Measurements from ENCODE around the gene FAM78B.

FAM78B gene

DNA sequence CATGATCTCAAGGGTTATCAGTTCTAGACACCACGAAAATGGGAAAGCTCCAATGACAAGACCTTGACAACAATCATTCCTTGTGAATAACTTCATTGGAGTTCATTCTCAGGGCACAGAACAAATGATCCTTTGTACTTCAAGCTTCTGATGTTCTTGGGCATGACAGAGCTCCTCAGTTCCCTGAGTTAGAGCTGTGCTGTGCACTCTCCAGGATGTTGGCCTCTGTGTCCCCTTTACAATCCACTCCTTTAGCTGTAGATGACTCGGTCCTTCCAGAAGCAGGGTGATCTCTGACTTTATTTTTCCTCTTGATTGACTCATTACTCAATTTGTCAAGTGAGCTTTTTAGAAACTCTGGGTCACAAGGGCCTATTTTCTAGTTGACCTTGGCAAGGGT lies 3.9 kb upstream of the FAM78B start:
- Histone ChIP-seq H3K9ac (no peak overlapping the region), H3K36me3 (ENCODE audit: insufficient read depth) (no peaks in the 10 kb centered on the region), H3K4me2 (no peak overlapping the region), H3K4me1 (ENCODE audit: low read depth, poor library complexity, severe bottlenecking) (peaks cover 9% of the 10 kb centered on the region), H2AFZ (ENCODE audit: low read depth) (no peak overlapping the region), H3K27ac (no peak overlapping the region), H3K79me2 (ENCODE audit: insufficient read depth, low read depth) (no peaks in the 10 kb centered on the region), H3K4me3 (IDR thresholded peaks at IDR 0.05; ENCODE audit: insufficient read depth, low read depth, low read length) (no peak overlapping the region), H4K20me1 (ENCODE audit: insufficient read depth) (no peaks in the 10 kb centered on the region), H3K27me3 (ENCODE audit: insufficient read depth, low read depth) (peaks cover 3% of the 10 kb centered on the region; the same call in 1 of the 2 replicates)
- TF ChIP-seq, protein P1, sequence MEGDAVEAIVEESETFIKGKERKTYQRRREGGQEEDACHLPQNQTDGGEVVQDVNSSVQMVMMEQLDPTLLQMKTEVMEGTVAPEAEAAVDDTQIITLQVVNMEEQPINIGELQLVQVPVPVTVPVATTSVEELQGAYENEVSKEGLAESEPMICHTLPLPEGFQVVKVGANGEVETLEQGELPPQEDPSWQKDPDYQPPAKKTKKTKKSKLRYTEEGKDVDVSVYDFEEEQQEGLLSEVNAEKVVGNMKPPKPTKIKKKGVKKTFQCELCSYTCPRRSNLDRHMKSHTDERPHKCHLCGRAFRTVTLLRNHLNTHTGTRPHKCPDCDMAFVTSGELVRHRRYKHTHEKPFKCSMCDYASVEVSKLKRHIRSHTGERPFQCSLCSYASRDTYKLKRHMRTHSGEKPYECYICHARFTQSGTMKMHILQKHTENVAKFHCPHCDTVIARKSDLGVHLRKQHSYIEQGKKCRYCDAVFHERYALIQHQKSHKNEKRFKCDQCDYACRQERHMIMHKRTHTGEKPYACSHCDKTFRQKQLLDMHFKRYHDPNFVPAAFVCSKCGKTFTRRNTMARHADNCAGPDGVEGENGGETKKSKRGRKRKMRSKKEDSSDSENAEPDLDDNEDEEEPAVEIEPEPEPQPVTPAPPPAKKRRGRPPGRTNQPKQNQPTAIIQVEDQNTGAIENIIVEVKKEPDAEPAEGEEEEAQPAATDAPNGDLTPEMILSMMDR (conservative IDR thresholded peaks at IDR 0.05; ENCODE audit: low read depth, low read length): no peak

DNA sequence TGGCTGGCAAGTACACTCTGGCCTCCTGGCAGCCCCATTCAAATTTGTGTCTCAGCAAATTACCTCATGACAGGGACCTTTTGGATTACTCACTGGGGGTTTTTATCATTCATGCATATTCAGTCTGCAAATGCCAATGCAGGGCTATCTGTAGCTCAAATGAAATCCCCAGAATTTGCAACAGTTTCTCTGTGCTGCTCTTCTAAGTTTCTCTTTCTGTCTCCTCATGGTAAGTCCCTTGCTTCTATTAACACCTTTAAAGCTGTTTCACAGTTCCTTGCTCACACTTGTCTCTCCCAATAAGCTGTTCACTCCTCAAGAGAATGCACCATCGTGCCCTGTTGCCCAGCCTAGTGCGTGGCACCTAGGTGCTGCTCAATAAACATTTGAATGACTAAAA lies 3.3 kb upstream of the FAM78B start:
- TF ChIP-seq, protein P1 (conservative IDR thresholded peaks at IDR 0.05; ENCODE audit: low read depth, low read length): no peak
- H3K4me3 ChIP-seq (IDR thresholded peaks at IDR 0.05; ENCODE audit: insufficient read depth, low read depth, low read length): no peak overlapping the region
- H3K79me2 ChIP-seq (ENCODE audit: insufficient read depth, low read depth): no peaks in the 10 kb centered on the region
- H3K27ac ChIP-seq: no peak overlapping the region
- no peak overlapping the region for H3K4me2 ChIP-seq
- H2AFZ ChIP-seq (ENCODE audit: low read depth): no peak overlapping the region
- no peak overlapping the region for H3K9ac ChIP-seq
- H3K27me3 ChIP-seq (ENCODE audit: insufficient read depth, low read depth): peaks cover 7% of the 10 kb centered on the region
- peaks cover 14% of the 10 kb centered on the region for H3K4me1 ChIP-seq (ENCODE audit: low read depth, poor library complexity, severe bottlenecking)
- no peaks in the 10 kb centered on the region for H3K36me3 ChIP-seq (ENCODE audit: insufficient read depth)
- no peaks in the 10 kb centered on the region for H4K20me1 ChIP-seq (ENCODE audit: insufficient read depth)

DNA sequence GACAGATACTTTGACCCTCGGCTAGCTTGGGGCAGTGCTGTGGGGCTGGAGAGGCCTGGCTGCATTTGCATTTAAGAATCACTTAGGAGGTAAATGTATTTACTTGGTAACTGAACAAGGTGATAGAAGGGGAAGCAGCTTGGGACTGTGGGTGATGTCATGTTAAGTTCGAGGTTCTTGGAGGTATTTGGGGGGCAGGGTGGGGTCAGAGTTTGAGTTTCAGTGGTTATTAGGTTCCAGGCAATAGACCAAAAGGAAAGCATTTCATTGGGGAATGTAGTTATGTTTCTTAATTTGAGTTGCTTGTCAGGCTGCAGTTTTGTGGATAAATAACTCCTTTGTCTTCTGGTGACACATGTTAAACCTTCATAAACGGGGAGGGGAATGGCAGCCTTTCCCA lies 2.4 kb upstream of the FAM78B start:
- TF ChIP-seq, protein P1 (conservative IDR thresholded peaks at IDR 0.05; ENCODE audit: low read depth, low read length): no peak
- H3K27ac ChIP-seq: no peak overlapping the region
- no peaks in the 10 kb centered on the region for H3K36me3 ChIP-seq (ENCODE audit: insufficient read depth)
- no peaks in the 10 kb centered on the region for H3K79me2 ChIP-seq (ENCODE audit: insufficient read depth, low read depth)
- H3K4me1 ChIP-seq (ENCODE audit: low read depth, poor library complexity, severe bottlenecking): peaks cover 20% of the 10 kb centered on the region
- H3K27me3 ChIP-seq (ENCODE audit: insufficient read depth, low read depth): peaks cover 7% of the 10 kb centered on the region
- no peaks in the 10 kb centered on the region for H4K20me1 ChIP-seq (ENCODE audit: insufficient read depth)
- H3K9ac ChIP-seq: no peak overlapping the region
- no peak overlapping the region for H3K4me2 ChIP-seq
- H3K4me3 ChIP-seq (IDR thresholded peaks at IDR 0.05; ENCODE audit: insufficient read depth, low read depth, low read length): no peak overlapping the region
- no peak overlapping the region for H2AFZ ChIP-seq (ENCODE audit: low read depth)

DNA sequence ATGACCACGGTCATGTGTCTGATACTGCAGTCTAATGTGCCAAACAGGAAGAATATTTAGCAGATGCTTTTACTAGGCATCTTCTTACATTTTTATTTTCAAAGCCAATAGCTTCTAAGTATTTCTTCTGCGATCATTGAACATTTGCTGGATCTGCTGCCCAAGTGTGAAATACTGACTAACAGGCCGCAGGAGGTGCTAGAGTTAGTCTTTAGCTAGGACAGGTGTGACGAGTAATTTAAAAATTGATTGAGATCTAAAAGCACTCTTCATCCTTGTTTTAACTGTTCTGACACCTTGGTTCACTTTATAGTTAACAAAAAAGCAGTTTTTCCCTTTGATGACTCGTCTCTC lies 748 bp upstream of the FAM78B start:
- H3K27ac ChIP-seq: no peak overlapping the region
- H4K20me1 ChIP-seq (ENCODE audit: insufficient read depth): no peaks in the 10 kb centered on the region
- TF ChIP-seq, protein P1 (conservative IDR thresholded peaks at IDR 0.05; ENCODE audit: low read depth, low read length): no peak
- H2AFZ ChIP-seq (ENCODE audit: low read depth): peak overlapping the region; percentile 93
- H3K79me2 ChIP-seq (ENCODE audit: insufficient read depth, low read depth): no peaks in the 10 kb centered on the region
- H3K4me1 ChIP-seq (ENCODE audit: low read depth, poor library complexity, severe bottlenecking): peaks cover 20% of the 10 kb centered on the region
- peak overlapping the region; percentile 87 for H3K4me2 ChIP-seq
- H3K36me3 ChIP-seq (ENCODE audit: insufficient read depth): no peaks in the 10 kb centered on the region
- no peak overlapping the region for H3K9ac ChIP-seq
- H3K27me3 ChIP-seq (ENCODE audit: insufficient read depth, low read depth): peaks cover 7% of the 10 kb centered on the region
- peak overlapping the region; percentile 68 for H3K4me3 ChIP-seq (IDR thresholded peaks at IDR 0.05; ENCODE audit: insufficient read depth, low read depth, low read length)

DNA sequence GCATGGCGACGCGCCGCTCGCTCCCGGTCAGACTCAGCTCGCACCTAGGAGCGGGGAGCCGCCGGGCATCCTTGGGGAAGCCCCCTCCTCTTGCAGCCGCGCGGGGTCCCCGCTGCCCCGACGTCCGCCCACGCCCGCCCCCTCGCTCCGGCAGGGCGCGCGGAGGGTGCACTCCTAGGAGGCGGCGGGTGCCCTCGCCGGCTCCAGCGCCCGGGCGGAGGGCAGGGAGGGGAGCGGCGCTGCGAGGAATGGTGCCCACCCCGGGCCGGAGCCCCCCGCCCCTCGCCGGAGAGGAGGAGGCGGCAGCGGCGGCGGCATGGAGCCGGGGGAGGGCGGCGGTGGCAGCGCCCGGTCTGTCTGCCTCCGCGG lies 488 bp downstream of the FAM78B start:
- H3K79me2 ChIP-seq (ENCODE audit: insufficient read depth, low read depth): no peaks in the 10 kb centered on the region
- no peak overlapping the region for H3K27ac ChIP-seq
- peaks cover 7% of the 10 kb centered on the region for H3K27me3 ChIP-seq (ENCODE audit: insufficient read depth, low read depth)
- H3K4me1 ChIP-seq (ENCODE audit: low read depth, poor library complexity, severe bottlenecking): peaks cover 20% of the 10 kb centered on the region
- no peak overlapping the region for H3K4me3 ChIP-seq (IDR thresholded peaks at IDR 0.05; ENCODE audit: insufficient read depth, low read depth, low read length)
- no peaks in the 10 kb centered on the region for H3K36me3 ChIP-seq (ENCODE audit: insufficient read depth)
- TF ChIP-seq, protein P1 (conservative IDR thresholded peaks at IDR 0.05; ENCODE audit: low read depth, low read length): no peak
- H3K4me2 ChIP-seq: no peak overlapping the region
- H3K9ac ChIP-seq: no peak overlapping the region
- H2AFZ ChIP-seq (ENCODE audit: low read depth): peak overlapping the region; percentile 93
- no peaks in the 10 kb centered on the region for H4K20me1 ChIP-seq (ENCODE audit: insufficient read depth)
